SK-N-SH (cell line): ENCODE results near the gene AGBL4. TPM values are rescaled to one million over a fixed set of nuclear protein-coding genes. Genes with fewer than 3 reads are reported as not detected.

Source experiments
- CTCF ChIA-PET: fragments of 300-600, 350-600 bp; formaldehyde crosslinking; extraction: SDS; loops from one replicate; lab custom pipeline; 2021; lab: Yijun Ruan, JAX
- POLR2A ChIA-PET: fragments of 350-600 bp; sonication (Branson Sonifier 250); formaldehyde crosslinking; extraction: SDS; loops from one replicate; lab custom pipeline; 2020; ENCODE audit warnings: antibody characterized with exemption, inconsistent platforms; lab: Yijun Ruan, JAX
- DNase-seq: peaks from one replicate; pipeline ENCODE4 v3.0.0; 2012
- H2AFZ ChIP-seq: fragments of 200-600 bp; sonication (generic); 2 replicates; pipeline ENCODE4 v1.8.1; 2016; ENCODE audit warnings: antibody characterized with exemption, mild to moderate bottlenecking, low read depth
- H3F3A ChIP-seq: fragments of 200-600 bp; sonication (generic); replicated peaks from 2 replicates; pipeline ENCODE3; 2016; ENCODE audit warnings: antibody characterized with exemption, mild to moderate bottlenecking; ENCODE audit not compliant: insufficient read depth
- H3K27ac ChIP-seq, 2 experiments: fragments of 200-500 bp in 1 of 2; fragments of 200-600 bp in 1 of 2; sonication (Bioruptor generic) in 1 of 2; sonication (generic), shearing (Covaris generic) in 1 of 2; 2 replicates each; pipeline versions ENCODE4 v1.5.1 to v1.6.1; 2014 to 2016; ENCODE audit warnings: low read depth in 2 of 2, inconsistent platforms in 1 of 2, low read length in 1 of 2, mild to moderate bottlenecking in 1 of 2, mixed read lengths in 1 of 2
- H3K27me3 ChIP-seq: fragments of 200-600 bp; sonication (generic), shearing (Covaris generic); 2 replicates; pipeline ENCODE4 v1.6.1; 2016; ENCODE audit warnings: mixed run types; ENCODE audit not compliant: insufficient read depth
- H3K36me3 ChIP-seq, 2 experiments: fragments of 200-500 bp in 1 of 2; fragments of 200-600 bp in 1 of 2; sonication (Bioruptor generic) in 1 of 2; sonication (generic) in 1 of 2; replicated peaks in 1 of 2; 2 replicates each; pipeline versions ENCODE3 to v1.5.1; 2014 to 2016; ENCODE audit warnings: low read length in 1 of 2, mild to moderate bottlenecking in 1 of 2; ENCODE audit not compliant: insufficient read depth in 2 of 2, control insufficient read depth in 1 of 2
- H3K4me1 ChIP-seq, 2 experiments: fragments of 200-500 bp in 1 of 2; fragments of 200-600 bp in 1 of 2; sonication (Bioruptor generic) in 1 of 2; sonication (generic), shearing (Covaris generic) in 1 of 2; 2 replicates each; pipeline versions ENCODE4 v1.5.1 to v1.6.1; 2014 to 2016; ENCODE audit warnings: low read depth in 1 of 2, low read length in 1 of 2, mixed run types in 1 of 2; ENCODE audit not compliant: insufficient read depth in 2 of 2, control insufficient read depth in 1 of 2
- H3K4me2 ChIP-seq: fragments of 200-600 bp; sonication (generic), shearing (Covaris generic); 2 replicates; pipeline ENCODE4 v1.6.1; 2017; ENCODE audit warnings: mixed run types
- H3K4me3 ChIP-seq, 2 experiments: fragments of 200-500 bp in 1 of 2; fragments of 200-600 bp in 1 of 2; sonication (Bioruptor generic) in 1 of 2; sonication (generic), shearing (Covaris generic) in 1 of 2; 2 replicates each; pipeline versions ENCODE4 v1.5.1 to v1.8.1; 2014 to 2016; ENCODE audit warnings: low read depth in 2 of 2, inconsistent platforms in 1 of 2, low read length in 1 of 2, mild to moderate bottlenecking in 1 of 2, mixed read lengths in 1 of 2, moderate library complexity in 1 of 2
- H3K79me2 ChIP-seq: fragments of 200-600 bp; sonication (generic); 2 replicates; pipeline ENCODE4 v1.8.1; 2017; ENCODE audit warnings: mild to moderate bottlenecking; ENCODE audit not compliant: insufficient read depth
- H3K9ac ChIP-seq: fragments of 200-600 bp; sonication (generic); 2 replicates; pipeline ENCODE4 v1.6.1; 2017; ENCODE audit warnings: mixed run types
- H3K9me2 ChIP-seq: fragments of 200-600 bp; sonication (generic); 2 replicates; pipeline ENCODE4 v1.6.1; 2017; ENCODE audit warnings: mixed run types
- H3K9me3 ChIP-seq: fragments of 200-600 bp; sonication (generic); 2 replicates; pipeline ENCODE4 v1.6.1; 2017; ENCODE audit warnings: mixed run types, mild to moderate bottlenecking, moderate library complexity
- H4K20me1 ChIP-seq: fragments of 200-600 bp; sonication (generic); 2 replicates; pipeline ENCODE4 v1.6.1; 2017; ENCODE audit warnings: mild to moderate bottlenecking, mixed run types; ENCODE audit not compliant: insufficient read depth
- FOXJ3 ChIP-seq: sonication (generic); formaldehyde crosslinking; IDR thresholded peaks from 2 replicates; pipeline ENCODE4 v1.5.1; 2020; ENCODE audit warnings: mild to moderate bottlenecking, missing genetic modification reagents
- FOXM1 ChIP-seq: IDR thresholded peaks from 2 replicates; pipeline ENCODE4 v1.4.0; 2012; ENCODE audit warnings: low read depth, mild to moderate bottlenecking
- GATA2 ChIP-seq: sonication (generic); formaldehyde crosslinking; IDR thresholded peaks from 2 replicates; pipeline ENCODE4 v1.5.0; 2020; ENCODE audit warnings: mild to moderate bottlenecking, missing genetic modification reagents
- IRF3 ChIP-seq: fragments of 150-350 bp; IDR thresholded peaks from 2 replicates; pipeline ENCODE4 v1.6.1; 2016; ENCODE audit warnings: mild to moderate bottlenecking, low read depth, low read length
- JUND ChIP-seq: IDR thresholded peaks from 2 replicates; pipeline ENCODE4 v1.4.0; 2012
- MAX ChIP-seq: IDR thresholded peaks from 2 replicates; pipeline ENCODE4 v1.4.0; 2012; ENCODE audit warnings: low read depth
- MXI1 ChIP-seq: IDR thresholded peaks from 2 replicates; pipeline ENCODE4 v1.6.1; 2012; ENCODE audit warnings: mild to moderate bottlenecking, low read depth, low read length, improper control_type of control experiment
- PBX3 ChIP-seq: IDR thresholded peaks from 2 replicates; pipeline ENCODE4; 2012
- RCOR1 ChIP-seq: fragments of 150-350 bp; IDR thresholded peaks from 2 replicates; pipeline ENCODE4 v1.6.1; 2017; ENCODE audit warnings: antibody characterized with exemption, low read length
- REST ChIP-seq: IDR thresholded peaks from 2 replicates; pipeline ENCODE4 v1.6.1; 2012; ENCODE audit warnings: mild to moderate bottlenecking, low read depth, low read length, moderate library complexity
- WGBS: methylation state at CpG from one replicate; pipeline ENCODE4 v1.1.6; 2017; ENCODE audit warnings: low lambda C conversion rate; 5-methylcytosine and 5-hydroxymethylcytosine counted together
- polyA plus RNA-seq, 3 experiments: library from polyadenylated mRNA; depleted of rRNA; stranded (reverse); fragments of >200 nt; gene quantifications; 2 replicates each; pipeline ENCODE4 v1.2.3, GENCODE V29; 2012

The AGBL4 gene
- polyA plus RNA-seq, 1 of the 3 experiments (the other 2 are of a cell fraction) = 0.07 TPM

- Histone ChIP-seq H3K4me2 (no peak overlapping the region), H3K79me2 (no peaks in the 10 kb centered on the region), H3F3A (no peaks in the 10 kb centered on the region), H3K9ac (no peak overlapping the region), H3K9me2 (no peaks in the 10 kb centered on the region), H2AFZ (no peak overlapping the region), H3K36me3 (no peaks in the 10 kb centered on the region), H3K27me3 (no peaks in the 10 kb centered on the region), H3K4me3 (no peak overlapping the region), H3K4me1 (peaks cover 0 to 18% of the 10 kb centered on the region in 2 experiments; a peak in 2 of 4 replicates), H3K9me3 (no peaks in the 10 kb centered on the region), H3K27ac (peak overlapping the region in 1 of 2 experiments; percentile 55; a peak in 1 of 4 replicates), H4K20me1 (no peaks in the 10 kb centered on the region)
- 34% methylated on average over 2 of the region's 3 CpGs for WGBS
- no peak for TF ChIP-seq FOXM1
- TF ChIP-seq MAX = no peak
- TF ChIP-seq JUND = no peak
- no peak for TF ChIP-seq FOXJ3 (CRISPR knock-in tag)
- TF ChIP-seq IRF3 = no peak
- CTCF ChIA-PET = interaction anchor here (0.9 to 3.6 kb wide), 6 partner anchors 9 to 86 kb away, joined by 3 to 14 read pairs (median 4); no protein-coding TSS in a partner anchor
- POLR2A ChIA-PET = no interaction called here
- DNase-seq = peak; percentile 34
Measured at GRCh38 chr1:48610628-48611542, 1412.9 kb downstream of the AGBL4 start.

- H3K27ac ChIP-seq = no peak overlapping the region
- peak; percentile 11 for DNase-seq
- H3K4me1 ChIP-seq = peaks cover 0 to 18% of the 10 kb centered on the region in 2 experiments; a peak in 2 of 4 replicates
- POLR2A ChIA-PET = no interaction called here
- H3K79me2 ChIP-seq = no peaks in the 10 kb centered on the region
- no peak overlapping the region for H3K9ac ChIP-seq
- no peaks in the 10 kb centered on the region for H4K20me1 ChIP-seq
- TF ChIP-seq MXI1 (0 out of 2 replicates have a peak, but pooled peaks have one; percentile 17), PBX3 (no peak), REST (no peak), GATA2 (CRISPR knock-in tag) (peak; percentile 33; the same call in 1 of the 2 replicates), RCOR1 (peak; percentile 20; the same call in 1 of the 2 replicates)
- TF ChIP-seq, all 33 proteins: peak for 3
- Histone ChIP-seq H3F3A (no peaks in the 10 kb centered on the region), H2AFZ (no peak overlapping the region), H3K36me3 (no peaks in the 10 kb centered on the region), H3K4me3 (no peak overlapping the region), H3K27me3 (no peaks in the 10 kb centered on the region), H3K9me3 (no peaks in the 10 kb centered on the region), H3K4me2 (no peak overlapping the region), H3K9me2 (no peaks in the 10 kb centered on the region)
- 29% methylated on average over 4 of the region's 4 CpGs for WGBS
- CTCF ChIA-PET = interaction anchor here (1.3 to 3.6 kb wide), 5 partner anchors 10 to 88 kb away, joined by 3 to 14 read pairs (median 5); no protein-coding TSS in a partner anchor
Measured at GRCh38 chr1:48608882-48609281, 1414.9 kb downstream of the AGBL4 start.
